SKM-1 (cell line): ENCODE results near the gene VMP1.
A peak's percentile ranks its signal among the peaks of the same experiment; 100 is the strongest.
"Not testable (repeated sequence)": the region's sequence is repeated elsewhere in the genome, so short reads cannot be mapped to it uniquely, and the experiment has no call there.

Source experiments
- DNase-seq: peaks from one replicate; lab custom pipeline; 2025; ENCODE audit not compliant: unreplicated experiment; lab: John Stamatoyannopoulos, UW

VMP1 gene

DNA sequence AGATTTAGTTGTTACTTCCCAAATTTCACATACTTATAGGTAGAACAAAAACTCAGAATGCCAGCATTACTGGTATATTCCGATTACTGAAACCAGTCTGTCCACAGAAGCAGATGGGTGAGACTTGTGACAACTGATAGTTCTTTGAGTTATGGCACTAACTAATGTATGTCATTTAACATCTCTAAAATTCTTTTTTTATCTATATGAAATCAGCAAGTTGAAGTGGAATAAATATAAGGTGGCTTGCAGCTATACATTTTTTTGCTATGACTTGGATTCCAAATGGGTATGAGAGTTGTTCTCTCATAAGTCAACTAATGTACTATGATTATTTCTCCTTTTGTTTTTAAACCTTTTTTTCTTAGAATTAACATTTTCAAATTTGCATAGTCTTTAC is 69.1 kb downstream of the VMP1 start:
- DNase-seq = no peak

DNA sequence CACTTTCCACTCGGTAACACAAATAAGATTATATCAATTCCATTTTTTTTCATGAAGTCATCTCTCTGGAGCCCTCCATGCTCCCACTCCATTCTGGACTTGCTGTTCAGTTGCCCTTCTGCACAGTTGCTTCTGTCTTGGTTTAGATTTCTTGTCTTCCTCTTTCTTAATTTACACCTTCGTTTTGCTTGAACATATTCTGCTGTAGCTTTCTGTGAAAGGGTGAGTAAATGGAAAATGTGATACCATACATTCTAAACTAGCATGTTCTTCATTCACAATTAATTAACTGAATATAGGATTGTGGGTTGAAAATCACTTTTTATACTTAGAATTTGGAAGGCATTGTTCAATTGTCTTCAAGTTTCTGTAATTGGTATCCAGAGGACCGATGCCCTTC is 69.6 kb downstream of the VMP1 start:
- no peak for DNase-seq

DNA sequence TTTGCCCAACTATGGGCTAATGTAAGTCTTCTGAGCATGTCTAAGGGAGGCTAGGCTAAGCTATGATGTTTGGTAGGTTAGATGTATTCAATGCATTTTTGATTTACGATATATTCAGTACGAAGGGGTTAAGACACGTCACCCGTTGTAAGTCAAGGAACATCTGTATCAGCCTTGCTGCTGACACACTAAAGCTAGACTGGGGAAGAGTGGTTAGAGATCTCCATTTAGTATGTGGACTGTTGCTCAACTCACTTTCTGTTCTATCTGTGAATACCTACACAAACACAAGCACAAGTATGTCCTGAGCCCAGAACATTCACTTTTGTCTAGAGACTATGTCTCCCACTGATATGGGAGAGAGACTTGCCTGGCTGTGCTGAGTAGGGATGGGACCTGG is 71.5 kb downstream of the VMP1 start:
- no peak for DNase-seq

- no peak for DNase-seq
Observed at GRCh38 chr17:59779521-59779920, 72.1 kb downstream of the VMP1 start.

GRCh38 chr17:59780548-59780947 is 73.1 kb downstream of the VMP1 start:
- not testable (repeated sequence) for DNase-seq

- DNase-seq = no peak
Observed at GRCh38 chr17:59783221-59784047, 76.0 kb downstream of the VMP1 start.

GRCh38 chr17:59785091-59785799 is 77.8 kb downstream of the VMP1 start:
- no peak for DNase-seq

DNA sequence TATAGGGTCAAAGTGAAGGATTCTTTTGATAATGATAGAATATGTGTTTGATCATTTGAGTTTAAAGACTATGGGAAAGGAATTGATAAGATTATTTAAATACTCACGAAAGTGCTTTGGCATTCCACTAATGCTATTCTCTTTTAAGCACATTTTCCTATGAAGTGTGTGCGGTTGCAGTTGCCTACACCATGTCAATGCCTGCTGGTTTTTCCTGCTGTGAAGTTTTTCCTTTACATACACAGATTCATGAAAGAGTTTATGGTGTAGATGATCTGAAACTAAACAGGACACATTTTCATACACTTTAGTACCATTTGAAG is 78.7 kb downstream of the VMP1 start:
- no peak for DNase-seq

DNA sequence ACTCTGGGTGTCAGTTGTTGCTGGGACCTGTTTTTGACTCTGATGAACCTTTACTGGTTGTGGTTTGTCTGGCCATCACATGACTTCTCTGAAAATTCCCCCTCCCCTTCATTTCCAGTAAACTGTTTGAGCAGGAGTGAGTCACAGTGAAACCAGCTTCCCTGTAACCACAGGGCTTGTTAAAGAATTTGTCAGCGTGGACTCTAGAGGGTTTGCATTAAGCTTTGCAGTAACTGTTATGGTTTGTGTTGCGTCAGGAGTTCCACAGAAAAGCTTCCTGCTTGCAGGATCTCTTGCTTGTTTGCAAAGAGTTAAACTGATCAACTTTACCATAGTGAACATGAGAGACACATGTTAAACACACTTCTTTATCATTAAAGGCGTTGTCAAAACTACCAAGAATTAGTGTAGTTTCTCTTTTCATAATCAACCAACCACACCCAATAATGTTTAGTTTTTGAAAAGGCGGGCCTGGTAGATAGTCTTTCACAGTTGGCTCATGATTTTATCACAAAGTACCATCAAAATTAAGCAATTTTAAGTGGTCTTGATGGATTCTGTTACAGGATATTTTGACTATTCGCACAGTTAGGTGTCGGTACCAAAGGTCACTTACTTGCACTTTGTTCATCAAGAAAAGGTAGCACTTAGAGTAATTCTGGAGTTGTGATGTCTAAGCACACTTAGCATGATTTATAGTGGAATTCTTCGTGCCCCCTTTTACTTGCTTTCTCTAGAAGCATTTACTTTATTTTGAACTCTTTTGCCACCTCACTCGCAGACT is 79.3 kb downstream of the VMP1 start:
- peak; percentile 98 for DNase-seq

DNA sequence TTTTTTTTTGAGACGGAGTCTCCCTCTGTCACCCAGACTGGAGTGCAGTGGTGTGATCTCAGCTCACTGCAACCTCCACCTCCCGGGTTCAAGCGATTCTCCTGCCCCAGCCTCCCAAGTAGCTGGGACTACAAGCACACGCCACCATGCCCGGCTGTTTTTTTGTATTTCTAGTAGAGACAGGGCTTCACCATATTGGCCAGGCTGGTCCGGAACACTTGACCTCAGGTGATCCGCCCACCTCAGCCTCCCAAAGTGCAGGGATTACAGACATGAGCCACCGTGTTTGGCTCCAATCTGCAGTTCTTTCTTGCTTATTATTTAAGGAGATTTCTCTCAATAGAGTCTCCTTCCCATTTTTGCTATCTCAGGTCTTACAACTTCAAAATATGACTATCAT is 82.4 kb downstream of the VMP1 start:
- DNase-seq = not testable (repeated sequence)

DNA sequence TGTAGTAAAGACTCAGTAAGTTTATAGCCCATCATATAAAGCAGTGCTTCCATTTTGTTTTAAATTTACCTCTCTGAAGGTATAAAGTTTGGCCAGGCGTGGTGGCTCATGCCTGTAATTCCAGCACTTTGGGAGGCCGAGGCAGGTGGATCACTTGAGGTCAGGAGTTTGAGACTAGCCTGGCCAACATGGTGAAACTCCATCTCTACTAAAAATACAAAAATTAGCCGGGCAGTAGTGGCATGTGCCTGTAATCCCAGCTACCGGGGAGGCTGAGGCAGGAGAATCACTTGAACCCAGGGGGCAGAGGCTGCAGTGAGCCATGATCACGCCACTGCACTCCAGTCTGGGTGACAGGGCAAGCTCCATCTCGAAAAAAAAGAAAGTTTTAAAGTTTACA is 83.0 kb downstream of the VMP1 start:
- not testable (repeated sequence) for DNase-seq

DNA sequence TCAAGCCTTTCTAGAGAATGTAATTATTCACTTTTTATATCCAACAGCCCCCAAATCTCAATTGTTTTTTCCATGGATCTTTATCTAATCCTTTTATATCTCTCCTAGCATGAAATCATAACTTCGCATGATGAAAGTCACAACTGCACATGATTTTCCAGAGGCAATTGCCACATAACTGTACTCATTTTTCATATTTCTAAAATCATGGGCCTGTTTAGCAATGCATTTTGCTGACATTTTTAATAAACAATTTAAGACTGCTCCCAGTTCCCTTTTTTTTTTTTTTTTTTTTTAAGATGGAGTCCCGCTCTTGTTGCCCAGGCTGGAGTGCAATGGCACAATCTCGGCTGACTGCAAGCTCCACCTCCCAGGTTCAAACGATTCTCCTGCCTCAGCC is 83.5 kb downstream of the VMP1 start:
- no peak for DNase-seq

- DNase-seq = no peak
Observed at GRCh38 chr17:59791603-59792457, 84.4 kb downstream of the VMP1 start.

GRCh38 chr17:59792458-59792823 is 85.0 kb downstream of the VMP1 start:
- DNase-seq = not testable (repeated sequence)

DNA sequence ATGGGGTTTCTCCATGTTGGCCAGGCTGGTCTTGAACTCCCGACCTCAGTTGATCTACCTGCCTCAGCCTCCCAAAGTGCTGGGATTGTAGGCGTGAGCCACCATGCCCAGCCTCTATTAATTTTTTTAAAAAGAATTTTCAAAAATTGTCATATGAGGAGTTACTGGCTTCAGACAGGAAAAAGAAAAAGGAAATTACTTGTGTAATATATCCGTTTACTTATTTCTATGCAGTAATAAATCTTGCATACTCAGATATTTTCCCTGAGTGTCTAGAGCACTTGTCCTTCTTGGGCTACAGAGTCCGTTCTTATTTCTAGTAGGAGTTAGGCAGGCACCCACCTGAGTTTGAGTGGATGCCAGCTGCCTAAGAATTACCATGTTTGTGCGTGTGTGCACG is 85.8 kb downstream of the VMP1 start:
- no peak for DNase-seq

DNA sequence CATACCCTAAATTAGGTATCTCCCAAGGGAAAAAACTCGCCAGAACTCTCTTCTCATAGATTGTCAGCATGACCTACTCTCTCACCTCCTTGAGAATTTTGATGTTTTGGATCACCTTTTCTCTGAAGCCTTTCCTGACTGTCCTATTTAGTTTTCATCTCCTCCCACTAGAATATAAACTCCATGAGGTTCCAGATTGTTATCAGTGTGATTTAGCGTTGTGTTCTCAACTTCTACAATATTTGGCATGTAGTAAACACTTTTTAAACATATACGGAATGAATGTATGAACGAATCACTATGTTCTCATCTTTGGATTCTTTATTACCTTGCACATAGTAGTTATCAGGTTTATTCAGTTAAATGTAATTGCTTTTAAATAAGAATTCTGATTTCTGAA is 88.7 kb downstream of the VMP1 start:
- DNase-seq = no peak

GRCh38 chr17:59796785-59797205 is 89.3 kb downstream of the VMP1 start:
- no peak for DNase-seq

GRCh38 chr17:59798111-59798510 is 90.7 kb downstream of the VMP1 start:
- DNase-seq = no peak

GRCh38 chr17:59800530-59800942 is 93.1 kb downstream of the VMP1 start:
- no peak for DNase-seq

DNA sequence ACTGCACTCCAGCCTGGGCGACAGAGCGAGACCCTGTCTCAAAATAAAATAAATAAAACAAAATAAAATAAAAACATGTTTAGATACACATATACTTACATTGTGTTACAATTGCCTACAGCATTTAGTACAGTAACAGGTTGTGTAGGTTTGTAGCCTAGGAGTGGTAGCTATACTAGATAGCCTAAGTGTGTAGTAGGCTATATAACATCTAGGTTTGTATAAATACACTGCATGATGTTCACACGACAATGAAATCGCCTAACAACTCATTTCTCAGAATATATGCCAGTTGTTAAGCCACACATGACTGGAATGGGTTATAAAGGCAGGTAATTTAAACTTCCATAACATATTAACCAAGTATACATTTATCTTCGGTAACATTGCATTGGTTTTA is 94.7 kb downstream of the VMP1 start:
- no peak for DNase-seq

GRCh38 chr17:59804901-59805465 is 97.5 kb downstream of the VMP1 start:
- peak; percentile 64 for DNase-seq
